KOPT-K1 (cell line): Measurements from ENCODE around the gene LHX6.

ENCODE experiments used
- H3K27ac ChIP-seq: fragments of 200-600 bp; sonication (generic); 2 replicates; pipeline ENCODE4 v1.5.1; 2016; ENCODE audit warnings: antibody characterized with exemption, mild to moderate bottlenecking, low read depth, low read length; ENCODE audit not compliant: poor library complexity, severe bottlenecking
- H3K36me3 ChIP-seq: fragments of 200-600 bp; sonication (generic); 2 replicates; pipeline ENCODE4 v1.5.1; 2017; ENCODE audit warnings: antibody characterized with exemption, mild to moderate bottlenecking, low read length, moderate library complexity; ENCODE audit not compliant: insufficient read depth
- H3K9me3 ChIP-seq: fragments of 200-600 bp; sonication (generic); 2 replicates; pipeline ENCODE4 v1.5.1; 2017; ENCODE audit warnings: antibody characterized with exemption, low read length, mild to moderate bottlenecking; ENCODE audit not compliant: insufficient read depth, poor library complexity, severe bottlenecking

LHX6 gene

DNA sequence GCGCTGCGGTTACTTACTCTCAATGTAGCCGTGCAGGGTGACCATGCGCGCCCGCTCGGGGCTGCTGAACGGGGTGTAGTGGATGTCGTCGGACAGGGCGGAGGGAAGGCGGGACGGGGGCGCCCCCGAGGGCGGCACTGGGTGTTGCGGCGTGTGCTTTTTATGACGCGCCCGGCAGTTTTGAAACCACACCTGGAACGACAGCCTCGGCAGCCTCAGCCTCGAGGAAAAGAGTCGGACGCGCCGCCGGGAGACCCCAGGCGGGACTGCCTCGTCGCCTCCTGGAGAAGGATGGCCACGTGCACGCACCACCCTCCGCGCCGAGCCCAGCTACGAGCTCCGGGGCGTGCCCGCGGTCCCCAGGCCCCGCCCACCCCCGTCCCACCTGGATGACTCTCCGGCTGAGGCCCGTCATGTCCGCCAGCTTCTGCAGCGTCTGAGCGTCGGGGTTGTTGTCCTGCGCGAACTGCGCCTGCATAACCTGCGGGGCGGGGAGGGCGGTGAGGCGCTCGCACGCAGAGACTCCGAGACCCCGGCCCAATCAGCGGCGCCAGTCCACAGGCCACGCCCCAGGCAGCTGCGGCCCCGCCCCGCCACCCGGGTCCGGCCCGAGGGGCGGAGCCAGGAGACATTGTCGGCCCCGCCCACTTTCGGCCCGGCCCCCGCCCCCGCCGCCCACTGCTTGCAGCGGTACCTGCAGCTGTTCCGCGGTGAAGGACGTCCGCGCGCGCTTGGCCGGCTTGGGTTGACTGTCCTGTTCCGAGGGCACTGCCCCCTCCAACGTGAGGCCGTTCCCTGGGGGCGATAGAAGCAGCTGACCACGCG lies 15.0 kb downstream of the LHX6 start:
- H3K36me3 ChIP-seq, result no peaks in the 10 kb centered on the region
- no peak overlapping the region for H3K27ac ChIP-seq
- H3K9me3 ChIP-seq, result no peaks in the 10 kb centered on the region

- Histone ChIP-seq H3K9me3 (no peaks in the 10 kb centered on the region), H3K27ac (no peak overlapping the region), H3K36me3 (no peaks in the 10 kb centered on the region)
These were observed 15.6 kb downstream of the LHX6 start for GRCh38 chr9:122213102-122213588.

- Histone ChIP-seq H3K9me3 (no peaks in the 10 kb centered on the region), H3K36me3 (no peaks in the 10 kb centered on the region), H3K27ac (no peak overlapping the region)
These were observed 16.2 kb downstream of the LHX6 start for GRCh38 chr9:122212473-122213004.

DNA sequence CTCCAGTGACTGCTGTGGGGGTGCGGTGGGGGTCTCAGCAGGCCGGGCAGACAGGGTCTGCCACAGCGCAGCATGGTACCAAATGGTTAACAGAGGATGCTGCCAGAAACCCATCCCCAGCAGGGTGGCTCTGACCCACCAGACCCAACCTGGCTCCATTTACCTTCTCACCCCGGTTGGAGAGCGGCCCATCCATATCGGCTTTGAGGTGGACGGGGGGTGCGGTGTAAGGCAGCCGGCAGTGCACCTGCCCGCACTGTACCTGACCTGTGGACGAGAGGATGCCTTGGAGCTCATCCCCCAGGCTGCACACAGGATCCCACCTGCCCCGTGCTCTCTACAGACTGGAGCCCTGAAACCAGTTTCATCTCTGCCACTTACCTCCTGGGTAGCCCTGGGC lies 19.3 kb downstream of the LHX6 start:
- H3K36me3 ChIP-seq, result no peaks in the 10 kb centered on the region
- no peaks in the 10 kb centered on the region for H3K9me3 ChIP-seq
- no peak overlapping the region for H3K27ac ChIP-seq

DNA sequence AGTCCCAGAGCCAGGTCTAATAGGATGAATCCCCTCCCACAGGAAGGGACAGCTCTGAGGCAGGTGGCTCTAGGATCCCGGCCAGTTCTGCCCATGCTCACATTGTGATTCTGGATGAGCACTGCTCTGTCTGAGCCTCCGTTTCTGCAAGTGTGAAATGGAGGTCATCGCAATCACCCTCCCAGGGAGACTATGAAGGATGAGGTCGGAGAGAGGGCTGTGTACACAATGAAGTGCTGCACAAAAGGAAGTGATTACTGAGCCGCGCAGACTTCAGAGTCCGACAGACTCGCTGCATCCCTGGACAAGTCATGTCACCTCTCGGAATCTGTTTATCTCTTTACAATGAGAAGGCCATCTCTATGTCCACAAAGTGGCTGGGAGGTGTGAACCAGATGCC lies 21.7 kb downstream of the LHX6 start:
- no peaks in the 10 kb centered on the region for H3K36me3 ChIP-seq
- no peaks in the 10 kb centered on the region for H3K9me3 ChIP-seq
- no peak overlapping the region for H3K27ac ChIP-seq

GRCh38 chr9:122206118-122207046 lies 22.4 kb downstream of the LHX6 start:
- no peak overlapping the region for H3K27ac ChIP-seq
- no peaks in the 10 kb centered on the region for H3K9me3 ChIP-seq
- no peaks in the 10 kb centered on the region for H3K36me3 ChIP-seq

DNA sequence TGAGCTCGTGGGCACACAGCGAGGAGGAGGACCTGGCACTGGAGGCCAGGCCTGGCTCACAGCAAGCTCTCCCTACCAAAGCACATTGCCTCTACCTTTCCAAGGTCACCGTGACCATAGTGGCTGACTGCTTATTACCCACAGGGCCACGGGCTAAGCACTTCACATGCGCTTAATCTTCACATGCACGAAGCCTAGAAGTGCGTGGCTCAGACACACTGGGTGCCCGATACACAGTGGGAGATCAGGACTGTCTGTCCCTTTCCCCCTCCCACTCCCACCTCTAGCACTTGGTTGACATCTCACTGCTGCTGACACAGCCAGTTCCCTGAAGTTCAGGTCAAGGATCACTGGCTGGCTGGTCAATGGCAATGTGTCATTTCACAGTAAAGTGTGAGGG lies 23.6 kb downstream of the LHX6 start:
- Histone ChIP-seq H3K27ac (no peak overlapping the region), H3K36me3 (no peaks in the 10 kb centered on the region), H3K9me3 (no peaks in the 10 kb centered on the region)

DNA sequence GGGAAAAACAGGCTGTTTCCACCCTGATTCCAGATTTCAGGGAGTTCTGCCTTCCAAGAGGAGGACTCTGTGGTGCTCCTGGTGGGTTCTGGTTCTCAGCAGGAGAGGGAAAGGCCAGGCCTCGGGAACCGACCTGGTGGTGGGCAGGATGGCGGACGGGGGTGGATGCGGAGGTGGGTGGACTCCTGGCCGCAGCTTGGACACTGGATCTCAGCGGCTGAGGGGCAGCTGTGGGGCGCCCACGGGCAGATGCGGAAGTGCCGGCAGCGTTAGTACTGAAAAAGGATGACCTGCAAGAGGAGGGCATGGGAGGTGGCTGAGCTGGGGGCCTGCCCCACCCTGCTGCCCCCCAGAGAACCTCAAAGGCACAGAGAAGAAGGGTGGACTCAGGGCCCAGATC lies 24.3 kb downstream of the LHX6 start:
- Histone ChIP-seq H3K36me3 (no peaks in the 10 kb centered on the region), H3K27ac (no peak overlapping the region), H3K9me3 (no peaks in the 10 kb centered on the region)

DNA sequence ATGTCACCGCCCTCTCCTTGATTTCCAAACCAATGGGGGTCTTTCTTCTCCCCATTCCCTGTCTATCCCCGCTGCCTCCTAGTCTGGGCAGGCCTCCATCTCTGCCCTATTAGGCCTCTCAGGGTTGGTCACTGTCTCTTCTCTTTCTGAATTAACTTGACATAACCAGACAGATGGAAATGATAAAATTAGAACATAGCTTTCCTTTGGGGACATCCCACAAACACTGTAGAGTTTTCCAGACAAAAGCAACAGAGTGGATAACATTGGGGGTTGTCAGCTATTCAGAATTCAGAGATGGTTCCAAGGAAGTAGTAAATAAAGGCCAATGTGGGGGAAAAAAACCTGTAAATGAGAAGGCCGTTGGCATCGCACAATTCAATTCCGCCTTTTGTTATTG lies 24.7 kb downstream of the LHX6 start:
- Histone ChIP-seq H3K27ac (no peak overlapping the region), H3K36me3 (no peaks in the 10 kb centered on the region), H3K9me3 (no peaks in the 10 kb centered on the region)

GRCh38 chr9:122202111-122202510 lies 26.6 kb downstream of the LHX6 start:
- Histone ChIP-seq H3K36me3 (no peaks in the 10 kb centered on the region), H3K9me3 (no peaks in the 10 kb centered on the region), H3K27ac (no peak overlapping the region)

DNA sequence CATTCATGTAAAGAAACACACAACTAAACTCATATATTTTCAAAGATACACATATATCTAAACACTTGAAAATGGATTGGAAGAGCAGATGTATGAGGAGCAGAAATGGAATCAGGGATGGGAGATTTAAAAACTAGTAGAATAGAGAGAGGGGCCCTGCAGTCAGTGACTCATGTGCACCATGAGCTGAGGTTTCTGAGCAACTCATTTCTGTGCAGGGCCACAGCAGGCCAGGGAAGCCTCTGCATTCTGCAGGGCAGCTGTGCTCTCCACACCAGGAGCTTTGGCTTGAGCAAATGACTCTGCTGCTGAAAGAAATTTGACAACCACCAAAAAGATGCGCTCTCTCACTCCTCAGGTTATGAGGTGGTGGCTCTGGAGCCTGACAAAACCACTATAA lies 27.1 kb downstream of the LHX6 start:
- Histone ChIP-seq H3K36me3 (no peaks in the 10 kb centered on the region), H3K9me3 (no peaks in the 10 kb centered on the region), H3K27ac (no peak overlapping the region)

DNA sequence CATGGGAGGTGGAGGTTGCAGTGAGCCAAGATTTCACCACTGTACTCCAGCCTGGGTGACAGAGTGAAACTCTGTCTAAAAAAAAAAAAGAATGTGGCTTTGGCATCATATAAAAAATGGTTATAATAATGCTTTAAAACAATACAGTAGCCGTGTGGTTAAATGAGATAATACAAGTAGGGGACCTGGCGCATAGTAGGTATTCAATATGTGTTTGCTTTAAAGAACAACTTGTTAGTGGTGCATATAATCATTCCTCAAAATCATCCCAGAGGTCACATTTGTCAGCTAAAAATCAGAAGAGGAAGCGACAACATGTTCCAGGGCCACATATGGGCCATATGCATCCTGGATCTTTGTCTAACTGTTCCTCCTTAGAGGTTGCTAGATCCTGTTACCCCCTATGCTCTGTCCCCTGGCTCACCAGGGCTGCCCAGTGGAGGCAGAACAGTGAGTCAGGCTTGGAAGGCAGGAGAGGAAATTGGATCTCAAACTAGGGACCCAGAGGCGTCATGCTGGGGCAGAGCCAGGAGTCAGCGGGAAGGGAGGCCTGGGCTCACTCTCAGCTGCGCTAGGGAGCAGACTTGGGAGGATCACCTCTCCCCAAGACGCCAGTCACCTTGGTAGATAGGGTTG lies 27.7 kb downstream of the LHX6 start:
- H3K36me3 ChIP-seq, result no peaks in the 10 kb centered on the region
- no peak overlapping the region for H3K27ac ChIP-seq
- H3K9me3 ChIP-seq, result no peaks in the 10 kb centered on the region

GRCh38 chr9:122197882-122198281 lies 30.9 kb downstream of the LHX6 start:
- H3K9me3 ChIP-seq, result no peaks in the 10 kb centered on the region
- H3K36me3 ChIP-seq, result no peaks in the 10 kb centered on the region
- no peak overlapping the region for H3K27ac ChIP-seq

- H3K36me3 ChIP-seq, result no peaks in the 10 kb centered on the region
- H3K9me3 ChIP-seq, result no peaks in the 10 kb centered on the region
- H3K27ac ChIP-seq, result no peak overlapping the region
These were observed 31.3 kb downstream of the LHX6 start for GRCh38 chr9:122197426-122197825.

- H3K9me3 ChIP-seq, result no peaks in the 10 kb centered on the region
- no peaks in the 10 kb centered on the region for H3K36me3 ChIP-seq
- no peak overlapping the region for H3K27ac ChIP-seq
These were observed 32.9 kb downstream of the LHX6 start for GRCh38 chr9:122195875-122196274.
